Stimulated activated CD4-positive, alpha-beta T cell treated with anti-CD3 and anti-CD28 coated beads, TNF-alpha, amount 100 ng/mL, for 48 hours (primary cell): ENCODE results near the gene SPDYE2.
"Not testable (repeated sequence)": the region's sequence is repeated elsewhere in the genome, so short reads cannot be mapped to it uniquely, and the experiment has no call there.

Experiments used
- DNase-seq, 3 donors: peaks; one replicate each; pipeline ENCODE4 v3.0.0-alpha.2; 2020; ENCODE audit warnings: low read depth in 3 of 3

SPDYE2 gene, protein sequence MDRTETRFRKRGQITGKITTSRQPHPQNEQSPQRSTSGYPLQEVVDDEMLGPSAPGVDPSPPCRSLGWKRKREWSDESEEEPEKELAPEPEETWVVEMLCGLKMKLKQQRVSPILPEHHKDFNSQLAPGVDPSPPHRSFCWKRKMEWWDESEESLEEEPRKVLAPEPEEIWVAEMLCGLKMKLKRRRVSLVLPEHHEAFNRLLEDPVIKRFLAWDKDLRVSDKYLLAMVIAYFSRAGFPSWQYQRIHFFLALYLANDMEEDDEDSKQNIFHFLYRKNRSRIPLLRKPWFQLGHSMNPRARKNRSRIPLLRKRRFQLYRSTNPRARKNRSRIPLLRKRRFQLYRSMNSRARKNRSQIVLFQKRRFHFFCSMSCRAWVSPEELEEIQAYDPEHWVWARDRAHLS

DNA sequence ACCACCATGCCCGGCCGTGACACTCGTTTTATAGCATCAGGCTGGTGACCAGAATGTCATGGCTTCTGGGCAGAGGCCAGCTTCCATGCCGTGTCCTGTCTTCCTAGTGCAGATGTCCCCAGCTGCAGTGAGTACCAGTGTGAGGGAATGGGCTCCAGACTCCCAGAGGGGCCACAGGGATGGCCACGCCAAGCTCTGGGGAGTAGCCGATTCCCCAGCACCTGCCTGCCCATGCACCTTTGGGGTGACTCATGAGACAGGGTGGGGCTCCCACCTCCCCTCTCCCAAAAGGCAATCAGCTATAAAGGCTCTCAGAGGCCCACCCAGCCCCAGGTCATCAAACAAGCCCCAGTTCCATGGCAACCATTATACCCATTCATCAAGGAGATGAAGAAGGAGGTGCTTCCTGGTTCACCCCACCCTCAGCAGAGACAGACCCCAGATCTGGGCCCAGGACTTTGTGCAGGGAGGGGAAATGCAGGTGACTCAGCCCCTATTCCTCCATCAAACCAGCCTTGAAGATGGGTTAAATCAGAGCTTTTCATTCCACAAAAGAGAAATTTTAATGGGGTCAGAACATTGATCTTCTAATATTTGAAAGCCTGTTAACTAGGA, at the start of gene SPDYE2:
TSS of gene SPDYE2 (plus strand) at position 419 of the 615 bp plus-strand sequence. CDS start 2,030 bp downstream, outside the sequence.
- DNase-seq, result not testable (repeated sequence)

GRCh38 chr7:102503141-102503540, 47.9 kb upstream of the SPDYE2 start:
- DNase-seq, result not testable (repeated sequence)

DNA sequence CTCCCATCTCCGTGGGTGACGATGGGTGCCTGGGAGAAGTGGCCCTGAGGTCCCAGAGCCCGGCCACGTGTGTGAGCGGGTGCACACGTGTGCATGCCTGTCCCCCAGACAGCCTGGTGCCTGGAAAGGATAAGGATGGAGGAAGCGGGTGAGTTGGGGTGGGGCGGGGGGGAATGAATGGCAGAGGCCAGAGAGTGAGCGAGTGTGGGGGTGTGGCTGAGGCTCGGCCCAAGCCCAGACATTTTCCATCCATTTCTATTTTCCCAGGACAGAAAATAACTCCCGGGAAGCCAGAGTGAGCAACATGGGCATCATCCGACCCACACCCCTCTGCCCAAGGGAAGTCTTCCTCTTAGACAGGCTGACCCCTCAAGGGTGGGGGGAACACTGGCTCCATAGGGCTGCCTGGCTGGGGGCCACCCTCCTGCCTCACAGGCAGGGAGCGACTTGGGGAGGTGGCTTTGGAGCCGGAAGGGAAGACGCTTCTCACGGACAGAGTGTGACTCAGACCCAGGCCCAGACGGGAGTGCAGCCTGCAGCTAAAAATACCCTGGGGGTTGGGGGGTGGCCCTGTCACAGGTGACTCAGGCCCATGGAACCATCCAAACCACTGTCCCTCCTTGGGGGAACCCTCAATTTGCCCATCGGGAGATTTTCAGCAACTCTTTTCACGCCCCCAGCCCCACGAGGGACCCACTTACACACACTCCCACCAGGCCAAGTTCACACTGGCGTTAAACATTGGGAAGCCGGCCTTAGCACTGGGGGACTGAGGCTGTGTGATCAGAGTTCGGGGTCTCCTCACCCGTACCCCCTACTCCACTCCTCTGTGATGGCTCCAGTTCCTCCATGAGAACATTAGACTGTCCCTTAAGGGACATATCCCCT, 45.5 kb upstream of the SPDYE2 start:
- DNase-seq, result not testable (repeated sequence)

- not testable (repeated sequence) for DNase-seq
Observed at GRCh38 chr7:102507410-102508088, 43.5 kb upstream of the SPDYE2 start.

DNA sequence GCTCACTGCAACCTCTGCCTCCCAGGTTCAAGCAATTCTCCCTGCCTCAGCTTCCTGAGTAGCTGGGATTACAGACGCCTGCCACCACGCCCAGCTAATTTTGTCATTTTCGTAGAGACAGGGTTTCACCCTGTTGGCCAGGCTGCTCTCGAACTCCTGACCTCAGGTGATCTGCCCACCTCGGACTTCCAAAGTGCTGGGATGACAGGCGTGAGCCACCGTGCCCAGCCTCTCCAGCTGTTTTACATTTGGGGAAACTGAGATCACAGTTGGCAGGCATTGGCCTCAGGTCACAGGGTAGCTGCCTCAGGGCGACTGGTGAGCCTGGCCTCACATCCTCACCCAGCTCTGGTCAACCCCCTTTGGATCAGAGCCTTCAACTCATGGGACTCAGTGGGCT, 40.5 kb upstream of the SPDYE2 start:
- not testable (repeated sequence) for DNase-seq

GRCh38 chr7:102511860-102512522, 39.0 kb upstream of the SPDYE2 start:
- not testable (repeated sequence) for DNase-seq

DNA sequence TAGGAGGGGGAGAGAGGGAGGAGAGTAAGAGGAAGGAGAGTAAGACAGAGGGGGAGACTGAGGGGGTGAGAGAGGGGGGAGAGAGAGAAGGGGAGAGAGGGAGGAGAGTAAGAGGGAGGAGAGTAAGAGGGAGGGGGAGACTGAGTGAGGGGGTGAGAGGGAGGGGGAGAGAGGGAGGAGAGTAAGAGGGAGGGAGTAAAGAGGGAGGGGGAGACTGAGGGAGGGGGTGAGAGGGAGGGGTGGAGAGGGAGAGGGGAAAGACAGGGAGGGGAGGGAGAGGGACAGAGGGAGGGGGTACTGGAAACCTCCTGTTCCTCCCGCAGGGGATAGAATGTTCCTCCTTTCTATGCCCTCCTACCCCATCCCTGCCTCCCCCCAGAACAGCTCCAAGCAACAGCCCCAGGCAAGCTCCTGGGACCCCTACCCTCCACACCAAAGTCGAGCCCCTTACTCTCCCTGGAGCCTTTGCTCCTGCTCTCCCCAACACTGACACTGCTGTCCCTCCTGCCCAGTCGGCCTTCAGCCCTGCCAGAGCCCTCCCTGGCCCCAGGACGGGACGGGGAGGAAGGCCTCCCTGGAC, 38.3 kb upstream of the SPDYE2 start:
- not testable (repeated sequence) for DNase-seq

DNA sequence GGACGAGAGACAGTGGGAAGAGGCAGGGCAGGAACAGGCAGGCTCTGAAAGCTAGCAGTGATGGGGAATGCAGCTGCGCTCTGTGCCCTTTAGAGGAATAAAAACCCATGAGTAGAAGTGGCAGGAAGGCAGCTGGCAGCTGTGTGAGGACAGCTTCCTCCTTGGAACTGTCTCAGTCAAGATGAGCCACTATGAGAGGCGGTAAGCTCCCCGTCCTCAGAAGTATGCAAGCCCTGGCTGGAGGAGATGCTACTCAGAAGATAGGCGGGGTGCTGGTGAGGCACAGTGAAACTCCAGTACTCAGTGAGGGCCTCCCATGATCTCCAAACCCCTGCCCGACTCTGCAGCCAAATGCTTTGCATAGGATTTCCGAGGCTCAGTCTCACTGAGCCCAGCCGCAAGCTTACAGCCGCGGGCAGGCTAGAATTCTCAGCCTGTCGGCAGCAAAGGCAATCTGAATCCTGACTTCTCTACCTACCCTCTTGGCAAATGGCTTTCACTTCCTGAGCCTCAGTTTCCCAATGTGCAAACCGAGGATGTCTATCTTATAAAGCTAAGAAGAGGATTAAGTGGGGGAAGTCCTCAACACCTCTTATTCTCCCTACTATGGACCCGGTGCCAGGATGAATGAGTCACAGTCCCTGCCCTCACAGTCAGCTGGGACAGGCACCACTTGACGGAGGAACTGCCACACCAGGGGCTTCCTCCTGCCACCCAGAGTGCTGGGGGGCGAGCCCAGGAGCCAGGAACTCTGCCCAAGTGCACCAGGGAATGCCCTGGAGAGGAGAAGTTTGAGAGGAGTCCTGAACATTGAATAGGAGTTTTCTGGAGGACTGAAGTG, 35.9 kb upstream of the SPDYE2 start:
- not testable (repeated sequence) for DNase-seq

DNA sequence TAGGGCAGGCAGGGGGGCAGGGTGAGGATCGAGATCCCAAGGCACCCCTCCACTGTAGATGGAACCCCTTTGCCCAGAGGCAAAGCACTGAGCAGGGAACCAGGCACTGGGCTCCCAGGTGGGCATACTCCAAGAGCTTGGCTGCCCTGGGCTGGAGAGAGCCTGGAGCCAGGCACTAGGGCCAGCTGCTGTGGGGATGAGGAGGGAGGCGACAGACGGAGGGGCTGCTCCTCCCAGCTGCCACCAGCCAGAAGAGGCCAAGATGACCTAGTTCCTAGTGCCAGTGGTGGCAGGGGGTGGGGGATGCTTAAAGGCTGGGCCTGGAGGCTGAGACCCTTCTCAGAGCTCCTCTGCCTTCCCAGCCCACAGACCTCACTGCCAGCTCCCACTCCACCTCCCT, 35.1 kb upstream of the SPDYE2 start:
- not testable (repeated sequence) for DNase-seq

GRCh38 chr7:102516951-102517350, 34.1 kb upstream of the SPDYE2 start:
- not testable (repeated sequence) for DNase-seq

DNA sequence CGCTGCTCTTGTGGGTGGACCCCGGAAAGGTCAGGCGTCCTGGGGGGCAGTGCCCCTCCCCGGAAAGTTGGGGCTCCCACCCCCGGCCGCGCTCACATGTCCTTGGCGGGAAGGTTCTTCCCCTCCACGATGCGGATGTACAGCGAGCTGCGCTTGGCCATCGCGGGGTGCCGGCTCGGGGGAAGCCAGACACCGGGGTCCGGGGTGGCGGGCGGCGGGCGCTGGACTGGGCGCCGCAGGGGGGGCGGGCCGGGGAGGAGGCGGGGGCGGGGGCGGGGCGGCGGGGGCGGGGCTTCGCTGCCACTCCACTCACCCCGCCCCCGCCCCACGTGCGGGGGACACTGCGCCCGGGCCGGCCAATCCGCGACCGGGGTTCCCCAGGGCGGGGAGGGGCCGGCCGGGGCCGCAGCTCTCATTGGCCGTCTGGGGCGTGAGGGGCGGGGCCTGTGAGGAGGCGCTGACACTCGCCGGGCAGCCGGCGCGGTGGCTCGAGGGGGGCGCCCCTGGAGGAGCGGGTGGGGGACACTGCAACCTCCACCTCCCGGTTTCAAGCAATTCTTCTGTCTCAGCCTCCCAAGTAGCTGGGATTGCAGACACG, 33.4 kb upstream of the SPDYE2 start, which contains the start of gene RASA4B:
TSS of gene RASA4B (minus strand) at position 228 of the 598 bp plus-strand sequence. CDS start at position 161, 67 bp downstream.
- DNase-seq, result not testable (repeated sequence)

DNA sequence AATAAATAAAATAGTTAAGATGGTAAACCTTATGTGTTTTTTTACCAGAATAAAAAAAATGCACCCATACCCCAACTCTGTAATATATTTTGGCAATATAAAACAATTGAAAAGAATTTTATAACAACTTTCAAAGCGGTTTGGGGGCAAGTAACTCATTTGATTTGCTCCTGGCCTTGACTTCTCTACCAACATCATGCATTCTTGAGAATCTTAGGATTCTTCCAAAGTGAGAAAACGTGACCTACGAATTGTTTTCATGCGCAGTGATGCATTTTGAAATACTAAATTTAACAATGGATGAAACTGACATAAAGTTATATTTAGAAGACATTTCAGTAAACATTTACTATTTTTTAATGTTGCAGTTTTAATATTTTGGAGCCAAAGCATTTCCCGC, 30.2 kb upstream of the SPDYE2 start:
- DNase-seq, result not testable (repeated sequence)

DNA sequence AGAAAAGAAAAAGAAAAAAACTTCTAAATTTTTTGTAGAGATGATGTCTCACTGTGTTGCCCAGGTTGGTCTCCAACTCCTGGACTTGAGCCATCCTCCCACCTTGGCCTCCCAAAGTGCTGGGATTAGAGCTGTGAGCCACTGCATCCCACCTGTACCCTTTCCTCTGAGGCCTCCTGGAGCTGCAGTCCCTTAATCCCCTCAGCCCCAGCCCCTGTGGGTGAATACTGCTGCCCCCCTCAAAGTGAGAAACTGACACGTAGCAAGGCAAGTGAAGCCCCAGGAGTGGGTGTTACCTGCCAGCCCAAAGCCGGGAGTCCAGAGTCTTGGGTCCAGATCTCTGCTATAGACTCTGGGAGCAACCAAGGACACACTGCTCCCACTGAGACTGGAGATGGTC, 26.2 kb upstream of the SPDYE2 start:
- not testable (repeated sequence) for DNase-seq

- not testable (repeated sequence) for DNase-seq
Observed at GRCh38 chr7:102527182-102527581, 23.8 kb upstream of the SPDYE2 start.

DNA sequence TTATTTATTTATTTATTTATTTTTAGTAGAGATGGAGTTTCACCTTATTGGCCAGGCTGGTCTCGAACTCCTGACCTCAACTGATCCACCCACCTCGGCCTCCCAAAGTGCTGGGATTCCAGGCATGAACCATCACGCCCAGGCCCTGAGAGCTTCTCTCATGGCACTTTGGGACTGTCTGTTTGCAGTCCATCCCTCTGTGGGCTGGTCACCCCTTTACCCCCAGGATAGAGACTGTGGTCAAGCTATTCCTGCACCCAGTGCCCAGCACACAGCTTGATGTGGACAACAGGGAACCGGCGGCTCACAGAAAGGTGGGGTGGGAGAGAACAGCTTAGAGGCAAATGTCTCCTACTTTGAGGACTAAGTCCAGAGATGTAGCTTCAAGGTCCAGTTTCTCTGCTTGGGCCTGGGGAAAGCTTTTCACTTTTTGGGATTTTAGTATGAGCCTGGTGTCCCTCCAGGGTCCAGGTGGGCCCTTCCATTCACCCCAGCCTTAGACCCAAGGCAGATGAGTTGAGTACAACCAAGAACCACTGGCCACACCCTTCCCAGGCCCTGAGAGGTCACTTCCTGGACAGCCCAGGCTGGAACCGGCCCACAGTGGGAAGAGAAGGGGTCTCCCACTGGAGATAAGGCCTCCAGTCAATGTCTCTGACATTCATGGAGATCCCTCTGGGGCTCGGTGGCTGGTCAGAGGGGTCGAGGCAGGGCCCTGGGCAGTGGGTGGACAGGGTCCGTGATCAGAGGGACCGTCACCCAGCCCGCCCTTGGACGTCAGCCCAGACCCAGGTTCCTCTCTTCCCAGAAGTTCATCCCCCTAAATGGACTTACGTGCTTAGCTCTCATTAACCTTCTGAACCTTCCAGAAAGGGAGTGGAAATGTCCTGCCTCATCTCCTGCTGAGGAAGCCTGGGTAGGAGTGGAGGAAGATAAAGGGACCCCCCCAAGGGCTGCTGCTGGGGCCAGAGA, 22.9 kb upstream of the SPDYE2 start:
- DNase-seq, result not testable (repeated sequence)

DNA sequence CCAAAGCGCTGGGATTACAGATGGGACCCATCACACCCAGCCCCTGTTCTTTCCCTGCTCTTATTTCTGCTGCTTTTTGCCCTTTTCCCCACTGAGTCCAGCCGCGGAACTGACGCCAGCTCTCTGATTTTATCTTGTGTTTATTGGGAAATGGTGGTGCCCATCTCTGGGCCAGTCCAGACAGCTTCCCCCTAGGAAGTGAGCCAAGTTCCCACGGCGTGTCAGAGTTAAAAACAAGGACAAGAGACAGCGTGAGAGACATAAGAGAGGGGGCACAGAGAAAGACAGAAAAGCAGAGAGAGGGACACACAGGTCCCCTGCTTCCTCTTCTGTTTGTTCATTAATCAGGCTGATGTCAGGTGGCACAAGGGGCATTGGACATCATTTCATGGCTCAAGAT, 19.4 kb upstream of the SPDYE2 start:
- not testable (repeated sequence) for DNase-seq

- not testable (repeated sequence) for DNase-seq
Observed at GRCh38 chr7:102532127-102532526, 18.9 kb upstream of the SPDYE2 start.
